GM12878 (cell line): ENCODE data around the gene HDAC2. TPM values are rescaled to one million over a fixed set of nuclear protein-coding genes. Genes with fewer than 3 reads are reported as not detected.

ENCODE experiments used
- ASH2L ChIP-seq: fragments of 300-600, 200-600 bp; sonication (generic); IDR thresholded peaks from 2 replicates; pipeline ENCODE4 v1.6.1; 2017; ENCODE audit warnings: low read depth, mild to moderate bottlenecking, borderline replicate concordance
- ATF3 ChIP-seq: IDR thresholded peaks from 2 replicates; pipeline ENCODE4 v1.6.1; 2011; ENCODE audit warnings: low read depth, mild to moderate bottlenecking, low read length, moderate library complexity, borderline replicate concordance; ENCODE audit errors: extremely low read depth
- ATF7 ChIP-seq: fragments of 450-650 bp; IDR thresholded peaks from 2 replicates; pipeline ENCODE4 v1.6.1; 2016; ENCODE audit warnings: low read depth, mild to moderate bottlenecking
- CBFB ChIP-seq: IDR thresholded peaks from 2 replicates; pipeline ENCODE4 v1.6.1; 2016; ENCODE audit warnings: antibody characterized with exemption, low read depth
- CHD1 ChIP-seq: IDR thresholded peaks from 2 replicates; pipeline ENCODE4 v1.6.1; 2012; ENCODE audit warnings: low read depth, low read length, improper control_type of control experiment
- E4F1 ChIP-seq: fragments of 450-650 bp; IDR thresholded peaks from 2 replicates; pipeline ENCODE4 v1.6.1; 2018; ENCODE audit warnings: borderline replicate concordance, mild to moderate bottlenecking; ENCODE audit not compliant: partially characterized antibody
- EZH2 ChIP-seq: IDR thresholded peaks from 2 replicates; pipeline ENCODE4 v1.6.1; 2012; ENCODE audit warnings: low read depth, mild to moderate bottlenecking, control low read depth, inconsistent platforms, low read length, borderline replicate concordance; ENCODE audit not compliant: control insufficient read depth
- GATAD2B ChIP-seq: fragments of 450-650 bp; conservative IDR thresholded peaks from 2 replicates; pipeline ENCODE4 v1.6.1; 2017; ENCODE audit warnings: low read depth, mild to moderate bottlenecking, moderate library complexity
- HCFC1 ChIP-seq: fragments of 150-350 bp; IDR thresholded peaks from 2 replicates; pipeline ENCODE4 v1.6.1; 2014; ENCODE audit warnings: low read length
- NBN ChIP-seq: fragments of 450-650 bp; IDR thresholded peaks from 2 replicates; pipeline ENCODE4 v1.6.1; 2016
- NFYB ChIP-seq: IDR thresholded peaks from 2 replicates; pipeline ENCODE4 v1.6.1; 2011; ENCODE audit warnings: low read depth, mild to moderate bottlenecking, low read length, improper control_type of control experiment, moderate library complexity; ENCODE audit not compliant: insufficient read depth
- PAX5 ChIP-seq: IDR thresholded peaks from 2 replicates; pipeline ENCODE4 v1.6.1; 2011; ENCODE audit warnings: low read depth, low read length, borderline replicate concordance
- PKNOX1 ChIP-seq: fragments of 450-650 bp; IDR thresholded peaks from 2 replicates; pipeline ENCODE4 v1.6.1; 2016; ENCODE audit warnings: mild to moderate bottlenecking
- POLR2AphosphoS5 ChIP-seq: IDR thresholded peaks from 2 replicates; pipeline ENCODE4 v1.6.1; 2011; ENCODE audit warnings: mild to moderate bottlenecking, low read length, inconsistent platforms
- RBBP5 ChIP-seq: fragments of 200-600 bp; sonication (generic); conservative IDR thresholded peaks from 2 replicates; pipeline ENCODE4 v1.6.1; 2016
- SMARCA5 ChIP-seq: fragments of 450-650 bp; IDR thresholded peaks from 2 replicates; pipeline ENCODE4 v1.6.1; 2017; ENCODE audit warnings: mild to moderate bottlenecking
- SREBF2 ChIP-seq: IDR thresholded peaks from 2 replicates; pipeline ENCODE4 v1.6.1; 2012; ENCODE audit warnings: mild to moderate bottlenecking, low read length
- SUZ12 ChIP-seq: fragments of 200-600 bp; sonication (generic); IDR thresholded peaks from one replicate; pipeline ENCODE4 v1.6.1; 2018; ENCODE audit warnings: antibody characterized with exemption, mild to moderate bottlenecking; ENCODE audit not compliant: unreplicated experiment
- YBX1 ChIP-seq: fragments of 450-650 bp; IDR thresholded peaks from 2 replicates; pipeline ENCODE4 v1.6.1; 2016; ENCODE audit warnings: antibody characterized with exemption
- ZBTB11 ChIP-seq: fragments of 450-650 bp; formaldehyde crosslinking; IDR thresholded peaks from 2 replicates; pipeline ENCODE4 v1.5.0; 2022; ENCODE audit warnings: mild to moderate bottlenecking, missing genetic modification characterization
- ZBTB33 ChIP-seq: fragments of 450-650 bp; IDR thresholded peaks from 2 replicates; pipeline ENCODE4 v1.6.1; 2017; ENCODE audit warnings: mild to moderate bottlenecking
- polyA plus RNA-seq, 11 experiments: library from polyadenylated mRNA; depleted of rRNA in 4 of 11; unstranded in 6 of 11; stranded (reverse) in 5 of 11; fragments of >200 nt; fragmentation: Nextera tagmentation in 4 of 11; fragmentation: Illumina TruSeq in 1 of 11; extraction: Ambion mirVana in 4 of 11; extraction: Trizol in 1 of 11; gene quantifications; 1 replicate in 1 of 11; 2 replicates in 10 of 11; pipeline versions ENCODE4 v1.2.1 to v1.2.3, GENCODE V29; 2011 to 2016; ENCODE audit warnings: inconsistent platforms in 2 of 11, missing spikeins in 2 of 11, low read depth in 1 of 11
- total RNA-seq, 4 experiments: library from RNA; depleted of rRNA in 3 of 4; stranded (reverse); fragments of >200 nt in 3 of 4; fragmentation: Illumina TruSeq in 1 of 4; extraction: Trizol in 1 of 4; gene quantifications; 2 replicates each; pipeline versions ENCODE4 v1.2.1 to v1.2.3, GENCODE V29; 2013 to 2021

The HDAC2 gene
- total and polyA plus RNA-seq, 10 of the 15 experiments (the other 5 are each of a cell fraction or from before 2014, with no cell fraction given), result 40.4 to 210 (median 114) TPM

GRCh38 chr6:113970805-113971676 lies at the start of gene HDAC2 (continued):
- TF ChIP-seq ZBTB11 (no peak), E4F1 (peak; percentile 94), RBBP5 (no peak), YBX1 (no peak), NFYB (no peak), HCFC1 (peak; percentile 40; the same call in 1 of the 2 replicates), SUZ12 (no peak), ATF3 (no peak), CBFB (peak; percentile 44; the same call in 1 of the 2 replicates), CHD1 (peak; percentile 99), GATAD2B (peak; percentile 80), ATF7 (peak; percentile 100), ASH2L (peak; percentile 52; the same call in 1 of the 2 replicates), SMARCA5 (peak; percentile 78), EZH2 (no peak), SREBF2 (no peak), NBN (peak; percentile 99), PKNOX1 (peak; percentile 22; the same call in 1 of the 2 replicates), PAX5 (peak; percentile 34; the same call in 1 of the 2 replicates), ZBTB33 (no peak), POLR2AphosphoS5 (peak; percentile 74; the same call in 1 of the 2 replicates)
